HepG2 (cell line): ENCODE measurements around the gene VAPB. TPM values are rescaled to one million over a fixed set of nuclear protein-coding genes. Genes with fewer than 3 reads are reported as not detected.

Experiments
- ARNT2 ChIP-seq: sonication (generic); formaldehyde crosslinking; IDR thresholded peaks from 2 replicates; pipeline ENCODE4 v1.8.0; 2022; ENCODE audit warnings: mild to moderate bottlenecking, low read depth, missing genetic modification reagents, moderate library complexity
- HCFC1 ChIP-seq: fragments of 150-350 bp; IDR thresholded peaks from 2 replicates; pipeline ENCODE4 v1.6.1; 2014; ENCODE audit warnings: low read depth, low read length
- MTF2 ChIP-seq: sonication (generic); formaldehyde crosslinking; IDR thresholded peaks from 2 replicates; pipeline ENCODE4 v1.5.0; 2020; ENCODE audit warnings: missing genetic modification reagents, borderline replicate concordance
- PRDM10 ChIP-seq: sonication (generic); formaldehyde crosslinking; IDR thresholded peaks from 2 replicates; pipeline ENCODE4 v1.4.0; 2020; ENCODE audit warnings: low read depth, missing genetic modification reagents
- STAG1 ChIP-seq: sonication (generic); formaldehyde crosslinking; IDR thresholded peaks from 2 replicates; pipeline ENCODE4 v1.4.0; 2020; ENCODE audit warnings: missing genetic modification reagents
- ZFAT ChIP-seq: sonication (generic); formaldehyde crosslinking; conservative IDR thresholded peaks from 2 replicates; pipeline ENCODE4 v1.8.1; 2023; ENCODE audit warnings: missing genetic modification reagents, inconsistent platforms
- ZFP36L1 ChIP-seq: sonication (generic); formaldehyde crosslinking; IDR thresholded peaks from 2 replicates; pipeline ENCODE4 v1.8.0; 2022; ENCODE audit warnings: mild to moderate bottlenecking, missing genetic modification reagents, moderate library complexity
- ZHX1 ChIP-seq: sonication (generic); formaldehyde crosslinking; IDR thresholded peaks from 2 replicates; pipeline ENCODE4 v1.8.1; 2022; ENCODE audit warnings: low read depth, mild to moderate bottlenecking, missing genetic modification reagents
- ZNF136 ChIP-seq: sonication (generic); formaldehyde crosslinking; IDR thresholded peaks from 2 replicates; pipeline ENCODE4 v1.8.1; 2022; ENCODE audit warnings: low read depth, mild to moderate bottlenecking, moderate library complexity, missing genetic modification reagents
- ZNF235 ChIP-seq: sonication (generic); formaldehyde crosslinking; IDR thresholded peaks from 2 replicates; pipeline ENCODE4 v1.8.1; 2023; ENCODE audit warnings: mild to moderate bottlenecking, missing genetic modification reagents, borderline replicate concordance
- ZNF33A ChIP-seq: sonication (generic); formaldehyde crosslinking; IDR thresholded peaks from 2 replicates; pipeline ENCODE4 v1.5.1; 2020; ENCODE audit warnings: missing genetic modification reagents, mild to moderate bottlenecking, moderate library complexity, borderline replicate concordance
- polyA plus RNA-seq, 8 experiments: library from polyadenylated mRNA; depleted of rRNA in 3 of 8; stranded (reverse) in 7 of 8; unstranded in 1 of 8; fragments of >200 nt; fragmentation: Illumina TruSeq in 4 of 8; extraction: Trizol in 4 of 8; gene quantifications; 2 replicates each; pipeline versions ENCODE4 v1.2.1 to v1.2.3, GENCODE V29; 2011 to 2016; ENCODE audit warnings: low read depth in 4 of 8, missing spikeins in 1 of 8, mixed read lengths in 1 of 8; ENCODE audit not compliant: insufficient read depth in 1 of 8
- total RNA-seq, 5 experiments: library from RNA; depleted of rRNA; stranded (reverse); fragments of >200 nt; fragmentation: Illumina TruSeq; extraction: Trizol; gene quantifications; 2 replicates each; pipeline ENCODE4 v1.2.3, GENCODE V29; 2016; ENCODE audit warnings: low read depth in 1 of 5
- TF ChIP-seq, protein P1 (sequence below): sonication (generic); formaldehyde crosslinking; IDR thresholded peaks from 2 replicates; pipeline ENCODE4 v1.4.0; 2020; ENCODE audit warnings: missing genetic modification reagents
- TF ChIP-seq, protein P2 (sequence below): sonication (generic); formaldehyde crosslinking; IDR thresholded peaks from 2 replicates; pipeline ENCODE4 v1.4.0; 2020; ENCODE audit warnings: missing genetic modification reagents
- TF ChIP-seq, protein P3 (sequence below): sonication (generic); formaldehyde crosslinking; IDR thresholded peaks from 2 replicates; pipeline ENCODE4 v1.4.0; 2020; ENCODE audit warnings: mild to moderate bottlenecking, low read depth, missing genetic modification reagents

Gene VAPB
- total and polyA plus RNA-seq, 2 of the 13 experiments (the other 11 are each of a cell fraction or from before 2014, with no cell fraction given) = 18.6 to 48.5 TPM

DNA sequence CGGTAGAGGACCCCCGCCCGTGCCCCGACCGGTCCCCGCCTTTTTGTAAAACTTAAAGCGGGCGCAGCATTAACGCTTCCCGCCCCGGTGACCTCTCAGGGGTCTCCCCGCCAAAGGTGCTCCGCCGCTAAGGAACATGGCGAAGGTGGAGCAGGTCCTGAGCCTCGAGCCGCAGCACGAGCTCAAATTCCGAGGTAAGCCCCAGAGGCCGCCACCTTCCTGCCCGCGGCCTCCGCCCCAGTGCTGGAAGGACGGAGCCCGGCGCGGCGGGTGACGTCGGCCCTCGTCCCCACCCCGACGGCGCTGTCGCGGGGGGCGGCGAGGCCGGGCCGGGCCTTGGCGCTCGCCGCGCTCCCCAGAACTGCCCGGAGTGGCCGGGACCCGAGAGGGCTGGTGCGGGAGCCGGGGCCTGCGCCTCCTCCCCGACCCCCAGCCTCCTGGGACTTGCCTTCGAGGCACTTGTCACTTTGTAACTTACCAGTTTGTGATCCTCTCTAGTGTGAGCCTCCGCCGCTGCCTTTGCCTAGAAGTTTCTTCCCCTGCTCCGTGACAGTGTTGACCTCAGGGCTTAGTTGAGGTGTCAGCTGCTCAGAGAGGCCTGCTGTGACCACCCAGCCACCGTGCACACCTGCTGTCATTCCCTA, 417 bp downstream of the VAPB start (continued):
- TF ChIP-seq, protein P1, sequence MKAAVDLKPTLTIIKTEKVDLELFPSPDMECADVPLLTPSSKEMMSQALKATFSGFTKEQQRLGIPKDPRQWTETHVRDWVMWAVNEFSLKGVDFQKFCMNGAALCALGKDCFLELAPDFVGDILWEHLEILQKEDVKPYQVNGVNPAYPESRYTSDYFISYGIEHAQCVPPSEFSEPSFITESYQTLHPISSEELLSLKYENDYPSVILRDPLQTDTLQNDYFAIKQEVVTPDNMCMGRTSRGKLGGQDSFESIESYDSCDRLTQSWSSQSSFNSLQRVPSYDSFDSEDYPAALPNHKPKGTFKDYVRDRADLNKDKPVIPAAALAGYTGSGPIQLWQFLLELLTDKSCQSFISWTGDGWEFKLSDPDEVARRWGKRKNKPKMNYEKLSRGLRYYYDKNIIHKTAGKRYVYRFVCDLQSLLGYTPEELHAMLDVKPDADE (CRISPR knock-in tag) = no peak
- TF ChIP-seq STAG1 (CRISPR knock-in tag) (no peak), ARNT2 (0 out of 2 replicates have a peak, but pooled peaks have one; percentile 45), ZFP36L1 (CRISPR knock-in tag) (peak; percentile 63; the same call in 1 of the 2 replicates), ZNF33A (CRISPR knock-in tag) (no peak), ZFAT (CRISPR knock-in tag) (0 out of 2 replicates have a peak, but pooled peaks have one; percentile 11), MTF2 (CRISPR knock-in tag) (no peak), ZNF136 (CRISPR knock-in tag) (no peak), ZNF235 (CRISPR knock-in tag) (no peak), ZHX1 (CRISPR knock-in tag) (no peak; the same call in 1 of the 2 replicates), HCFC1 (no peak; the same call in 1 of the 2 replicates), PRDM10 (CRISPR knock-in tag) (no peak)
- TF ChIP-seq, protein P2, sequence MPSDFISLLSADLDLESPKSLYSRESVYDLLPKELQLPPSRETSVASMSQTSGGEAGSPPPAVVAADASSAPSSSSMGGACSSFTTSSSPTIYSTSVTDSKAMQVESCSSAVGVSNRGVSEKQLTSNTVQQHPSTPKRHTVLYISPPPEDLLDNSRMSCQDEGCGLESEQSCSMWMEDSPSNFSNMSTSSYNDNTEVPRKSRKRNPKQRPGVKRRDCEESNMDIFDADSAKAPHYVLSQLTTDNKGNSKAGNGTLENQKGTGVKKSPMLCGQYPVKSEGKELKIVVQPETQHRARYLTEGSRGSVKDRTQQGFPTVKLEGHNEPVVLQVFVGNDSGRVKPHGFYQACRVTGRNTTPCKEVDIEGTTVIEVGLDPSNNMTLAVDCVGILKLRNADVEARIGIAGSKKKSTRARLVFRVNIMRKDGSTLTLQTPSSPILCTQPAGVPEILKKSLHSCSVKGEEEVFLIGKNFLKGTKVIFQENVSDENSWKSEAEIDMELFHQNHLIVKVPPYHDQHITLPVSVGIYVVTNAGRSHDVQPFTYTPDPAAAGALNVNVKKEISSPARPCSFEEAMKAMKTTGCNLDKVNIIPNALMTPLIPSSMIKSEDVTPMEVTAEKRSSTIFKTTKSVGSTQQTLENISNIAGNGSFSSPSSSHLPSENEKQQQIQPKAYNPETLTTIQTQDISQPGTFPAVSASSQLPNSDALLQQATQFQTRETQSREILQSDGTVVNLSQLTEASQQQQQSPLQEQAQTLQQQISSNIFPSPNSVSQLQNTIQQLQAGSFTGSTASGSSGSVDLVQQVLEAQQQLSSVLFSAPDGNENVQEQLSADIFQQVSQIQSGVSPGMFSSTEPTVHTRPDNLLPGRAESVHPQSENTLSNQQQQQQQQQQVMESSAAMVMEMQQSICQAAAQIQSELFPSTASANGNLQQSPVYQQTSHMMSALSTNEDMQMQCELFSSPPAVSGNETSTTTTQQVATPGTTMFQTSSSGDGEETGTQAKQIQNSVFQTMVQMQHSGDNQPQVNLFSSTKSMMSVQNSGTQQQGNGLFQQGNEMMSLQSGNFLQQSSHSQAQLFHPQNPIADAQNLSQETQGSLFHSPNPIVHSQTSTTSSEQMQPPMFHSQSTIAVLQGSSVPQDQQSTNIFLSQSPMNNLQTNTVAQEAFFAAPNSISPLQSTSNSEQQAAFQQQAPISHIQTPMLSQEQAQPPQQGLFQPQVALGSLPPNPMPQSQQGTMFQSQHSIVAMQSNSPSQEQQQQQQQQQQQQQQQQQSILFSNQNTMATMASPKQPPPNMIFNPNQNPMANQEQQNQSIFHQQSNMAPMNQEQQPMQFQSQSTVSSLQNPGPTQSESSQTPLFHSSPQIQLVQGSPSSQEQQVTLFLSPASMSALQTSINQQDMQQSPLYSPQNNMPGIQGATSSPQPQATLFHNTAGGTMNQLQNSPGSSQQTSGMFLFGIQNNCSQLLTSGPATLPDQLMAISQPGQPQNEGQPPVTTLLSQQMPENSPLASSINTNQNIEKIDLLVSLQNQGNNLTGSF (CRISPR knock-in tag) = peak; percentile 80; the same call in 1 of the 2 replicates
- TF ChIP-seq, protein P3, sequence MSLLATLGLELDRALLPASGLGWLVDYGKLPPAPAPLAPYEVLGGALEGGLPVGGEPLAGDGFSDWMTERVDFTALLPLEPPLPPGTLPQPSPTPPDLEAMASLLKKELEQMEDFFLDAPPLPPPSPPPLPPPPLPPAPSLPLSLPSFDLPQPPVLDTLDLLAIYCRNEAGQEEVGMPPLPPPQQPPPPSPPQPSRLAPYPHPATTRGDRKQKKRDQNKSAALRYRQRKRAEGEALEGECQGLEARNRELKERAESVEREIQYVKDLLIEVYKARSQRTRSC (CRISPR knock-in tag) = no peak
